Activated naive CD4-positive, alpha-beta T cell (primary cell): ENCODE results near the gene MYCBP2.
"Not testable (repeated sequence)": the region's sequence is repeated elsewhere in the genome, so short reads cannot be mapped to it uniquely, and the experiment has no call there.

Experiments used
- DNase-seq, 4 experiments: peaks; one replicate each; lab custom pipeline; 2025; lab: John Stamatoyannopoulos, UW

MYCBP2 gene

GRCh38 chr13:77198995-77199394 is 127.9 kb downstream of the MYCBP2 start:
- DNase-seq = not testable (repeated sequence)

- no peak for DNase-seq
Measured at GRCh38 chr13:77196052-77196618, 130.8 kb downstream of the MYCBP2 start.

- DNase-seq = no peak
Measured at GRCh38 chr13:77190349-77190958, 136.4 kb downstream of the MYCBP2 start.

- DNase-seq = no peak
Measured at GRCh38 chr13:77185721-77186120, 141.2 kb downstream of the MYCBP2 start.

- no peak for DNase-seq
Measured at GRCh38 chr13:77184455-77184854, 142.4 kb downstream of the MYCBP2 start.

- no peak for DNase-seq
Measured at GRCh38 chr13:77180011-77180410, 146.9 kb downstream of the MYCBP2 start.

GRCh38 chr13:77177646-77178045 is 149.2 kb downstream of the MYCBP2 start:
- no peak for DNase-seq

- no peak for DNase-seq
Measured at GRCh38 chr13:77176350-77176749, 150.5 kb downstream of the MYCBP2 start.

GRCh38 chr13:77172650-77173049 is 154.2 kb downstream of the MYCBP2 start:
- DNase-seq = no peak

GRCh38 chr13:77171451-77171850 is 155.4 kb downstream of the MYCBP2 start:
- no peak for DNase-seq

GRCh38 chr13:77168237-77168636 is 158.7 kb downstream of the MYCBP2 start:
- DNase-seq = no peak

- DNase-seq = no peak
Measured at GRCh38 chr13:77150651-77151050, 176.2 kb downstream of the MYCBP2 start.

GRCh38 chr13:77143431-77143830 is 183.5 kb downstream of the MYCBP2 start:
- DNase-seq = no peak

- no peak for DNase-seq
Measured at GRCh38 chr13:77139306-77139705, 187.6 kb downstream of the MYCBP2 start.

- no peak for DNase-seq
Measured at GRCh38 chr13:77138813-77139212, 188.1 kb downstream of the MYCBP2 start.

GRCh38 chr13:77136902-77137420 is 189.9 kb downstream of the MYCBP2 start:
- no peak for DNase-seq

GRCh38 chr13:77124423-77124822 is 202.5 kb downstream of the MYCBP2 start:
- DNase-seq = no peak

- DNase-seq = no peak
Measured at GRCh38 chr13:77118134-77118533, 208.8 kb downstream of the MYCBP2 start.

- DNase-seq = no peak
Measured at GRCh38 chr13:77114271-77114670, 212.6 kb downstream of the MYCBP2 start.

- no peak for DNase-seq
Measured at GRCh38 chr13:77113496-77113895, 213.4 kb downstream of the MYCBP2 start.

GRCh38 chr13:77105051-77105450 is 221.8 kb downstream of the MYCBP2 start:
- DNase-seq = no peak

- no peak for DNase-seq
Measured at GRCh38 chr13:77099415-77099814, 227.5 kb downstream of the MYCBP2 start.

- no peak for DNase-seq
Measured at GRCh38 chr13:77095288-77095687, 231.6 kb downstream of the MYCBP2 start.

GRCh38 chr13:77094773-77095172 is 232.1 kb downstream of the MYCBP2 start:
- DNase-seq = no peak
